H1 (cell line): ENCODE data around the gene MBNL2. TPM values are rescaled to one million over a fixed set of nuclear protein-coding genes. Genes with fewer than 3 reads are reported as not detected.

Experiments used
- CTCF ChIA-PET: fragments of 300-600 bp; sonication (Branson Sonifier 250); formaldehyde crosslinking; loops from one replicate; lab custom pipeline; 2021; ENCODE audit not compliant: partially characterized antibody; lab: Charles Lee
- POLR2A ChIA-PET: fragments of 300-600 bp; sonication (Branson Sonifier 250); formaldehyde crosslinking; loops from one replicate; lab custom pipeline; 2021; ENCODE audit warnings: inconsistent platforms; ENCODE audit not compliant: partially characterized antibody; lab: Charles Lee
- DNase-seq, 2 experiments: peaks; one replicate each; pipeline versions ENCODE4 v3.0.0 to v3.0.0-alpha.2; 2010 to 2022; ENCODE audit warnings: low spot score in 2 of 2, low read depth in 1 of 2, mixed read lengths in 1 of 2
- FAIRE-seq: peaks from 2 replicates; lab custom pipeline; 2011; peaks lifted over from hg19 to GRCh38; lab: Jason Lieb, UNC
- H2AFZ ChIP-seq: 2 replicates; pipeline ENCODE4 v1.8.1; 2012; ENCODE audit warnings: low read length, inconsistent platforms
- H2AK5ac ChIP-seq: 2 replicates; pipeline ENCODE4 v1.6.1; 2013; ENCODE audit warnings: low read depth, low read length
- H2BK120ac ChIP-seq: replicated peaks from 2 replicates; pipeline ENCODE3; 2013; ENCODE audit warnings: low read depth, low read length, inconsistent platforms
- H2BK12ac ChIP-seq: 2 replicates; pipeline ENCODE4 v1.6.1; 2013; ENCODE audit warnings: low read depth, low read length
- H2BK15ac ChIP-seq: 2 replicates; pipeline ENCODE4 v1.6.1; 2013; ENCODE audit warnings: low read length
- H2BK20ac ChIP-seq: 2 replicates; pipeline ENCODE4 v1.6.1; 2013; ENCODE audit warnings: low read length
- H2BK5ac ChIP-seq: 2 replicates; pipeline ENCODE4 v1.6.1; 2013; ENCODE audit warnings: low read depth, low read length
- H3K14ac ChIP-seq: 2 replicates; pipeline ENCODE4 v1.6.1; 2013; ENCODE audit warnings: inconsistent platforms; ENCODE audit not compliant: insufficient read length
- H3K18ac ChIP-seq: 2 replicates; pipeline ENCODE4 v1.6.1; 2013; ENCODE audit warnings: low read length; ENCODE audit errors: extremely low read depth
- H3K23ac ChIP-seq: 2 replicates; pipeline ENCODE4 v1.6.1; 2013; ENCODE audit warnings: inconsistent platforms; ENCODE audit not compliant: insufficient read length
- H3K23me2 ChIP-seq: 2 replicates; pipeline ENCODE4 v1.6.1; 2013; ENCODE audit warnings: low read depth, low read length
- H3K27ac ChIP-seq: 2 replicates; pipeline ENCODE4 v1.6.1; 2011; ENCODE audit warnings: low read depth, low read length, inconsistent platforms
- H3K27me3 ChIP-seq, 4 experiments: replicated peaks in 1 of 4; 1 replicate in 1 of 4; 2 replicates in 3 of 4; pipeline versions ENCODE4 v1.6.1 to v1.8.1; 2011 to 2013; ENCODE audit warnings: low read length in 3 of 4, mild to moderate bottlenecking in 3 of 4, inconsistent platforms in 2 of 4, mixed read lengths in 2 of 4, moderate library complexity in 1 of 4; ENCODE audit not compliant: control insufficient read depth in 3 of 4, insufficient read depth in 3 of 4; ENCODE audit errors: extremely low read depth in 1 of 4
- H3K36me3 ChIP-seq, 4 experiments: 2 replicates each; pipeline versions ENCODE4 v1.6.1 to v1.8.1; 2011 to 2013; ENCODE audit warnings: mild to moderate bottlenecking in 4 of 4, low read length in 3 of 4, moderate library complexity in 2 of 4, control low read depth in 1 of 4, inconsistent platforms in 1 of 4; ENCODE audit not compliant: insufficient read depth in 4 of 4, control insufficient read depth in 2 of 4
- H3K4ac ChIP-seq: replicated peaks from 2 replicates; pipeline ENCODE3; 2013; ENCODE audit warnings: low read length, low read depth, mixed read lengths, inconsistent platforms; ENCODE audit not compliant: insufficient read length
- H3K4me1 ChIP-seq, 4 experiments: replicated peaks in 1 of 4; 1 replicate in 1 of 4; 2 replicates in 3 of 4; pipeline versions ENCODE4 v1.6.1 to v1.8.1; 2011 to 2013; ENCODE audit warnings: low read length in 3 of 4, inconsistent platforms in 2 of 4, mixed read lengths in 1 of 4; ENCODE audit not compliant: insufficient read depth in 4 of 4, control insufficient read depth in 3 of 4
- H3K4me2 ChIP-seq, 2 experiments: 2 replicates each; pipeline versions ENCODE4 v1.6.1 to v1.8.1; 2011 to 2013; ENCODE audit warnings: low read depth in 2 of 2, low read length in 2 of 2, control low read depth in 1 of 2, inconsistent platforms in 1 of 2, mild to moderate bottlenecking in 1 of 2; ENCODE audit not compliant: insufficient read depth in 1 of 2
- H3K4me3 ChIP-seq, 4 experiments: fragments of 200-600, 300-600 bp in 1 of 4; sonication (generic), shearing (Covaris generic), sonication (Bioruptor Twin) in 1 of 4; 2 replicates each; pipeline versions ENCODE4 v1.5.1 to v1.8.1; 2011 to 2016; ENCODE audit warnings: low read length in 4 of 4, low read depth in 3 of 4, control low read depth in 2 of 4, inconsistent platforms in 2 of 4, mild to moderate bottlenecking in 2 of 4, mixed read lengths in 1 of 4, moderate library complexity in 1 of 4; ENCODE audit not compliant: insufficient read depth in 2 of 4; ENCODE audit errors: extremely low read depth in 1 of 4
- H3K56ac ChIP-seq: replicated peaks from 2 replicates; pipeline ENCODE3; 2013; ENCODE audit warnings: low read depth, mild to moderate bottlenecking, mixed read lengths, low read length, inconsistent platforms; ENCODE audit not compliant: insufficient read length
- H3K79me1 ChIP-seq: 2 replicates; pipeline ENCODE4 v1.6.1; 2013; ENCODE audit warnings: low read depth, low read length, control low read depth
- H3K79me2 ChIP-seq, 2 experiments: 2 replicates each; pipeline versions ENCODE4 v1.6.1 to v1.8.1; 2012 to 2013; ENCODE audit warnings: low read length in 2 of 2, mild to moderate bottlenecking in 2 of 2, inconsistent platforms in 1 of 2; ENCODE audit not compliant: insufficient read depth in 2 of 2, control insufficient read depth in 1 of 2
- H3K9ac ChIP-seq, 4 experiments: replicated peaks in 1 of 4; 1 replicate in 1 of 4; 2 replicates in 3 of 4; pipeline versions ENCODE4 v1.6.1 to v1.8.1; 2011 to 2013; ENCODE audit warnings: low read depth in 3 of 4, low read length in 3 of 4, control low read depth in 2 of 4, mild to moderate bottlenecking in 2 of 4, moderate library complexity in 2 of 4, inconsistent platforms in 1 of 4; ENCODE audit errors: extremely low read depth in 1 of 4
- H3K9me3 ChIP-seq, 2 experiments: 2 replicates each; pipeline versions ENCODE4 v1.6.1 to v1.8.1; 2012 to 2013; ENCODE audit warnings: mild to moderate bottlenecking in 2 of 2, moderate library complexity in 2 of 2, control low read depth in 1 of 2, inconsistent platforms in 1 of 2, low read depth in 1 of 2, low read length in 1 of 2, mixed read lengths in 1 of 2; ENCODE audit not compliant: insufficient read depth in 2 of 2
- H4K20me1 ChIP-seq, 2 experiments: replicated peaks in 1 of 2; 2 replicates each; pipeline versions ENCODE3 to v1.8.1; 2011 to 2013; ENCODE audit warnings: inconsistent platforms in 2 of 2, low read length in 2 of 2, mild to moderate bottlenecking in 1 of 2; ENCODE audit not compliant: insufficient read depth in 2 of 2, control insufficient read depth in 1 of 2
- H4K5ac ChIP-seq: 2 replicates; pipeline ENCODE4 v1.6.1; 2013; ENCODE audit warnings: low read length, low read depth, mixed read lengths, inconsistent platforms; ENCODE audit not compliant: insufficient read length
- H4K8ac ChIP-seq: 2 replicates; pipeline ENCODE4 v1.8.0; 2013; ENCODE audit warnings: mild to moderate bottlenecking, moderate library complexity, low read length, inconsistent platforms; ENCODE audit not compliant: insufficient read depth; ENCODE audit errors: extremely low read depth
- H4K91ac ChIP-seq: replicated peaks from 2 replicates; pipeline ENCODE3; 2013; ENCODE audit warnings: low read length, mixed read lengths, inconsistent platforms; ENCODE audit not compliant: insufficient read length
- CBX8 ChIP-seq: fragments of 300-800, 300-1000 bp; sonication (generic); IDR thresholded peaks from 2 replicates; pipeline ENCODE4 v1.7.1; 2016; ENCODE audit warnings: low read depth, low read length, borderline replicate concordance
- CEBPB ChIP-seq: IDR thresholded peaks from 2 replicates; pipeline ENCODE4 v1.6.1; 2012; ENCODE audit warnings: low read depth, low read length
- E2F6 ChIP-seq: IDR thresholded peaks from 2 replicates; pipeline ENCODE4 v1.6.1; 2012; ENCODE audit warnings: inconsistent platforms
- HDAC6 ChIP-seq: IDR thresholded peaks from one replicate; pipeline ENCODE4 v1.7.1; 2012; ENCODE audit warnings: low read depth, mild to moderate bottlenecking, inconsistent platforms, low read length, moderate library complexity
- MAFK ChIP-seq: IDR thresholded peaks from 2 replicates; pipeline ENCODE4 v1.6.1; 2012; ENCODE audit warnings: low read depth, mild to moderate bottlenecking, improper control_type of control experiment, low read length
- NANOG ChIP-seq: IDR thresholded peaks from 2 replicates; pipeline ENCODE4 v1.6.1; 2011; ENCODE audit warnings: low read length, low read depth, mild to moderate bottlenecking, inconsistent platforms; ENCODE audit not compliant: insufficient read depth, poor library complexity, severe bottlenecking
- SUZ12 ChIP-seq: fragments of 200-600 bp; sonication (generic); IDR thresholded peaks from 2 replicates; pipeline ENCODE4 v1.6.1; 2012; ENCODE audit warnings: mild to moderate bottlenecking, inconsistent platforms, low read length, moderate library complexity, mixed read lengths
- WGBS, 2 experiments: shearing (Covaris generic) in 1 of 2; methylation state at CpG; one replicate each; pipeline versions ENCODE4 v1.1.6 to v1.1.7; 2013 to 2015; ENCODE audit warnings: low lambda C conversion rate in 2 of 2, mixed read lengths in 2 of 2, inconsistent platforms in 1 of 2, low coverage in 1 of 2, missing lambda C conversion rate in 1 of 2; ENCODE audit not compliant: insufficient replicate concordance in 2 of 2, insufficient coverage in 1 of 2, insufficient read length in 1 of 2; ENCODE audit errors: extremely low coverage in 1 of 2, missing lambda C conversion rate in 1 of 2; 5-methylcytosine and 5-hydroxymethylcytosine counted together
- polyA plus RNA-seq, 7 experiments: library from polyadenylated mRNA; depleted of rRNA in 3 of 7; stranded (reverse) in 5 of 7; unstranded in 2 of 7; fragments of >200 nt in 5 of 7; fragments of 200-250 nt in 2 of 7; gene quantifications; 1 replicate in 5 of 7; 2 replicates in 1 of 7; 4 replicates in 1 of 7; pipeline versions ENCODE4 v1.2.1 to v1.2.3, GENCODE V29; 2011 to 2013; ENCODE audit warnings: missing spikeins in 2 of 7, mixed read lengths in 2 of 7
- total RNA-seq: library from RNA; stranded (reverse); fragmentation: NEBNext Ultra II Directional; extraction: Animal tissue kit (Norgen Biotek cat#: 25700); gene quantifications from 2 replicates; pipeline ENCODE4 v1.2.1, GENCODE V29; 2021

MBNL2 gene
- total and polyA plus RNA-seq, 2 of the 8 experiments (the other 6 are each of a cell fraction or from before 2014, with no cell fraction given), result 1.0 to 2.6 TPM

- H3K14ac ChIP-seq, result no peak overlapping the region
- H2BK15ac ChIP-seq, result no peak overlapping the region
- no peaks in the 10 kb centered on the region for H3K36me3 ChIP-seq
- H2BK5ac ChIP-seq, result no peak overlapping the region
- ChIA-PET POLR2A (no interaction called here), CTCF (no interaction called here)
- no peak overlapping the region for H2AFZ ChIP-seq
- H3K27me3 ChIP-seq, result no peaks in the 10 kb centered on the region
- no peak overlapping the region for H3K23ac ChIP-seq
- FAIRE-seq (no peak), DNase-seq (no peak)
- no peaks in the 10 kb centered on the region for H3K79me1 ChIP-seq
- no peak overlapping the region for H2BK12ac ChIP-seq
- no peak overlapping the region for H3K56ac ChIP-seq
- H3K18ac ChIP-seq, result no peak overlapping the region
- no peak overlapping the region for H4K91ac ChIP-seq
- no peaks in the 10 kb centered on the region for H3K79me2 ChIP-seq
- H2BK120ac ChIP-seq, result no peak overlapping the region
- H4K20me1 ChIP-seq, result peaks cover 0 to 1% of the 10 kb centered on the region in 2 experiments
- H4K5ac ChIP-seq, result no peak overlapping the region
- H3K27ac ChIP-seq, result no peak overlapping the region
- H3K9ac ChIP-seq, result no peak overlapping the region
- no peak overlapping the region for H4K8ac ChIP-seq
- peaks cover 0 to 2% (median 0%) of the 10 kb centered on the region in 4 experiments; a peak in 1 of 7 replicates for H3K4me1 ChIP-seq
- H2BK20ac ChIP-seq, result no peak overlapping the region
- H3K4me2 ChIP-seq, result no peak overlapping the region
- no peak for TF ChIP-seq CEBPB
- TF ChIP-seq MAFK, result no peak
- no peak for TF ChIP-seq E2F6
- no peak for TF ChIP-seq NANOG
- TF ChIP-seq HDAC6, result no peak
- TF ChIP-seq SUZ12, result no peak
- TF ChIP-seq CBX8, result no peak
- TF ChIP-seq, all 59 proteins: peak for 0
- Histone ChIP-seq H3K23me2 (peaks cover 4% of the 10 kb centered on the region; the same call in 1 of the 2 replicates), H2AK5ac (no peak overlapping the region), H3K9me3 (no peaks in the 10 kb centered on the region), H3K4ac (no peak overlapping the region), H3K4me3 (no peak overlapping the region)
- WGBS, 2 experiments, result 95% methylated on average over 7 of the region's 7 CpGs; no CpG with 5 or more reads in 1 of the 2 experiments
Measured at GRCh38 chr13:97339988-97340749, 118.0 kb downstream of the MBNL2 start.
